HG03439 (cell line): ENCODE data around the gene MCM3AP.

ENCODE experiments used
- ATAC-seq: cut with Tn5 transposase; IDR thresholded peaks from one replicate; pipeline ENCODE4 v1.9.1; 2021; ENCODE audit warnings: mild to moderate bottlenecking, moderate library complexity; ENCODE audit not compliant: unreplicated experiment

The MCM3AP gene

GRCh38 chr21:46285206-46285661, at the start of gene MCM3AP:
Gene MCM3AP, minus strand, starts transcription at chr21:46285611. Its CDS starts 325 bp downstream, at chr21:46285286.
- no peak for ATAC-seq

DNA sequence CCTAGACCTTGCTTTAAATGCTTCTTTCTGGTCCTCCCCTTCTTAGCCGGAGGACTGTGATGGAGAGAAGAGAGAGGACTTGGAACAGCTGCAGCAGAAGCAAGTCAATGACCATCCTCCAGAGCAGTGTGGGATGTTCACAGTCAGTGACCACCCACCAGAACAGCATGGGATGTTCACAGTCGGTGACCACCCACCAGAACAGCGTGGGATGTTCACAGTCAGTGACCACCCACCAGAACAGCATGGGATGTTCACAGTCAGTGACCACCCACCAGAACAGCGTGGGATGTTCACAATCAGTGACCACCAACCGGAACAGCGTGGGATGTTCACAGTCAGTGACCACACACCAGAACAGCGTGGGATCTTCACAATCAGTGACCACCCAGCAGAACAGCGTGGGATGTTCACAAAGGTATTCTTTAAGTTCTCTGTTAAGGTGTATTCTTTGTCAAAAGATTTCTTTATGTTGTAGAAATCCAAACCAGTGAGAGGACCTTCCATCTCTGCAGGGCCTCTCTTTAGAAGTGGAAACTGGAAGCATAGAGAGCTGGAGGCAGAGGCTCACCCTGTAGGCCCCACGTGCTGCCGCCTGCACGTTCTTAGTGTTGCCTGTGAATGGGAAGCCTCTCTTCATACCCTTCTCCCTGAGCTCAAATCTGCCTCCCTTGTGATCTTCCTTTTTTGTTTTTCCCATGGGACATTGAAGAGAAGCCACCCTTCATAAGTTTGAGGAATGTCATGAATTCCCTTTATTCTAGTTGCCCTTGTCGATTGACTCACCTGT, 49.1 kb upstream of the MCM3AP start:
- no peak for ATAC-seq

GRCh38 chr21:46329796-46330195, 44.4 kb upstream of the MCM3AP start:
- ATAC-seq, result no peak

- ATAC-seq, result no peak
Observed at GRCh38 chr21:46328151-46328550, 42.7 kb upstream of the MCM3AP start.

DNA sequence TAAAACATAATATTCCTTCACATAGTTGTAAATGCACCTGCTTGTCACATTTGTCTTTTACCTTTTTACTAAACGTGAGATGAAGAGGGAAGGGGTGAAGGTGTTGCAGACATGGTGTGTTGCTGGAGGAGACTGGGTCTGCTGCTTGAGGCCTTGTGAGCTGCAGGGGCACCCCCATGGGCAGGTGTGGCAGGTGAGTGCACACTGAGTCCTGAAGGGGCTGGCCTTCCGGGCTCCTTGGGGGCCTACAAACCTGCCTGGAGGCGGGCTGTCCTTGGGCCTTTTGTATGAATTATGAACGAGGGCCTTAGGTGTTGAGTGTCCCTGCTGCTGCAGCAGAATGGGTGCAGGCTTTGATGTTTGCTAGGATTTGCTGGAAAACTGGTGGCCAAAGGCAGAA, 42.3 kb upstream of the MCM3AP start:
- ATAC-seq, result no peak

DNA sequence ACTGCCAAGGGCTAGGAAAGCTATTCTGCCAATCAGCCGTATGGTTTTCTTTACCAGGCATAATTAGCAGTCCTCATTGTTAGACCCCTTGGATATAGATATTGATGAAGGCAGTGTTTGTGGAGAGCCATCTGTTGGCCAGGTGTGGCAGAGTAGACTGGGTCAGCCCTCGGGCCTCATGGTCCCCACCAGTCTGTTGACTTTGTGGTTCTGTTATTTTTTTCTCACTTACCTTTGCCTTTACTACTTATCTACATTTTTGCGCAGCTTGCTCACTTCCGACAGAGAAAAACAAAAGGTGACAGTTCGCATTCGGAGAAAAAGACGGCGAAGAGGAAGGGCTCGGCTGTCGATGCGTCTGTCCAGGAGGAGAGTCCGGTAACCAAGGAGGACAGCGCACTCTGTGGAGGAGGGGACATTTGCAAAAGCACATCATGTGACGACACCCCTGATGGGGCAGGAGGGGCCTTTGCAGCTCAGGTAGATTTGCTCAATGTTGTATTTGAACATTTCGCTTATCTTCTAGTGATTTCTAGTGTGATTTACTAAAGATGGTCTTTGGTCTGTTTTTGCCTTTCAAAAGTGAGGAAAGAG, 40.8 kb upstream of the MCM3AP start:
- ATAC-seq, result no peak

DNA sequence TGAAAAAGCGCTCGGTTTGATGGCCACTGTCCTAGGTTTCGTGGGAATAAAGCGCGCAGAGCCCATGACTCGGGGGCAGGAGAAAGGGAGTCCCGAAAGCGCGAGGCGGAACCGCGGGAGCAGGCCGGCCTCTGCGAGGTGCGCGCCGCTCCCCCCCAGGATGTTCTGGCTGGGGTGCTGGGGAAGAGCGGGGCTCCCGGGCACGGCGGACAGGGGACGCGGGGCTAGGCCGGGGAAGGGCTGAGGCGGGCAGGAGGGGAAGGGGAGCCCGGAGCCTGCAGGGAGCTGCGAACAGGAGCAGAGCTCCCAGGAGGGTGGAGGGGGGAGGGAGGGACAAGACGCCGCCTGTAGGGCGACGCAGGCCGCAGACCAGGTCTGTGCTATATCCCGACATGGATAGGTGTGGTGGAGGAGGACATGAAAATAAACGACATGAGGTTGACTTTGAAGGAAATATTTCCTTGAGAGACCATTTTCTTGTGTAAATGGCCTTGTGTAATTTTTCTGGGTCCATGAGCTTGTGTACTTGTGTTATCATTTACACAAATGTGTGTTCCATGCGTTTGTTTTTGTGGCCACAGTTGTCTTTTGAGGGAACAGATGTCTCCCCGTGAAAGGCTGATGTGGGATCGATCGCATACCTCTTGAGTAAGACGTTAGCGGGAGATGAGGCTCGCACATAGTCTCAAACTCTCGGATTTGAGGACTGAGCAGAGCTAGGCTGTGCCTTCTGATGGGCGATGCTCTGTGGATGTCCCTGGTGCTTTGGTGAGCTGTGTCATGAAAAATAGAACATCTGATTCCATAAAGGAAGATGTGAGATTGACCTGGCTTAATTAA, 39.9 kb upstream of the MCM3AP start:
- ATAC-seq, result no peak

- peak; percentile 56 for ATAC-seq
Observed at GRCh38 chr21:46324390-46325072, 39.1 kb upstream of the MCM3AP start.

- peak; percentile 80 for ATAC-seq
Observed at GRCh38 chr21:46323710-46324389, 38.4 kb upstream of the MCM3AP start, which contains the start of the genes C21orf58 and PCNT. Gene C21orf58, minus strand, starts transcription at chr21:46323870. Its CDS starts 1,132 bp downstream, at chr21:46322738. Gene PCNT, plus strand, starts transcription at chr21:46324156. Its CDS starts 73 bp downstream, at chr21:46324229.

DNA sequence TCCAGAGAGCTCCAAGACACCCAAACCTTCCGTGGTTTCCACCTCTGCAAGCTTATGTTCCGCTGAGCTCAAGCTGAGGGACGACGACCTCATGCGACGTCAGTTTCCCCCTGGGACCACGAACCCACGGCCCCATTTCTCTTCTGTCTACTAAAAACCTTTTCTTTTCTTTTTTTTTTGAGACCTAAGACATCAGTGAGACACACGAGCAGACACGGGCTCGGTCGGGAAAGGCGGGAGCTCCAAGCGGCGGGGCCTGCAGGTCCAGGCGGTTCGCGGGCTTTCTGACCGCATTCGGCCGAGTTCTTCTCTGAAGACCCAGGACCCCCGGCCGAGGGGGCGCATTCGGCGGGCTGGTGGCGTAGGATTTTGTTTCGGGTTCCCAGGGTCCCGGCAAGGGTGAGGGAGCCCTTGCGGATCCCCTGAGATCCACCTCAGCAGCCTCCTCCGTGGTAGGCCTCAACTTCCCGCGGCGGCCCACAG, 37.9 kb upstream of the MCM3AP start:
- ATAC-seq, result peak; percentile 9

DNA sequence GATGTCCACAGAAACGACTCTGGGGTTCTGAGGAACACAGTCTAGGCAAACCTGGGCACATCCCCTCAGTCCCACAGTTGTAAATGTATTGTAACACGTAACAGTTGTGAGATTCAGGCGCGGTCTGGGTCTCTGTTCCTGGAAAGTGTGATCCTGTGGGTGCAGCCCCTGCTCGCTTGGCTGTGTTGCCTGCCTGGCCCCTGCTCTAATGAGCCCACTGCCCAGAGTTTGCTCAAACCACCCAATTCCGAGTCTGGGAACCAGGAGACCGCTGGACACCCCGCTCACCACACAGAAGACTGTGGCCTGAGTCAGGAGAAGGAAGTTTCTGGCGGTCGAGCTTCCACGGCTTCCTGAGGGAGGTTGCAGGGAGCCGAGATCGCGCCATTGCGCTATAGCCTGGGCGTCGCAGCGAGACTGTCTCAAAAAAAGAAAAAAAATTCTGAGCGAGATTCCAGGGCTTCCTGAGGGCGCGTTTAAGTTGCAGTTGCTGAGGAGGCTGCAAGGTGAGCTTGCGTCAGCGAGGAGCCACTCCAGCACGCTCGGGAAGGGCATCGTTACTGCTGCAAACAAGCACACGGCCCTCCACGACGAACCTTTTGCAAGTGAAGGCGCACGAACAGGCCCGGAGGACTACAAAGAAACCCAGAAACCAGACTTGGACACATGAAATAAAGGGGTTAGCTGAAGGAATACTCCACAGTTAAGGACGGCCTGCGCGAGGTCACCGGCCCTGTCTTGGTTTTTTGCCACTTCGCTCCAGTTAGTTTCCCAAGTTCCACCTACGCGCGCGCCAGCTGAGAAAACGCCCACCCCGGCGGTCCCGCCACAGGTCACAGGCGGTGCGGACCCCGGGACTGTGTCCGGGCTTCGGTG, 37.2 kb upstream of the MCM3AP start:
- no peak for ATAC-seq

DNA sequence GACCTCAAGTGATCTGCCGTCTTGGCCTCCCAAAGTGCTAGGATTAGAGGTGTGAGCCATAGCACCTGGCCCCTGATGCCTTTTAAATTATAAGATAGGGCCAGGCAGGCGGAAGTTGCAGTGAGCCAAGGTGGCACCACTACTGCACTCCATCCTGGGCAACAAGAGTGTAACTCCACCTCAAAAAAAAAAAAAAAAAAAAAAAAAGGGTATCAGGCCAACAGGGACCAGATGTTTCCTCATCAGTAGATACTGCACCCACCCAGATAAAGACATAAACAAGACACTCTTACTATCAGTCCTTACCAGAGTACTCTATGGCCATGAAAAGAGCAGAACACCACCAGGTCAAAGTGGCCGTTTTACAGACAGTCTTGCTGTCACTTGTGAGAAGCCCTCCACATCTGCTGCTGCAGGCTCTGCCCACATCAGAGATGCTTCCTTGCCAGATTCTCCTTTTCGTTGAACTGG, 35.0 kb upstream of the MCM3AP start:
- no peak for ATAC-seq

DNA sequence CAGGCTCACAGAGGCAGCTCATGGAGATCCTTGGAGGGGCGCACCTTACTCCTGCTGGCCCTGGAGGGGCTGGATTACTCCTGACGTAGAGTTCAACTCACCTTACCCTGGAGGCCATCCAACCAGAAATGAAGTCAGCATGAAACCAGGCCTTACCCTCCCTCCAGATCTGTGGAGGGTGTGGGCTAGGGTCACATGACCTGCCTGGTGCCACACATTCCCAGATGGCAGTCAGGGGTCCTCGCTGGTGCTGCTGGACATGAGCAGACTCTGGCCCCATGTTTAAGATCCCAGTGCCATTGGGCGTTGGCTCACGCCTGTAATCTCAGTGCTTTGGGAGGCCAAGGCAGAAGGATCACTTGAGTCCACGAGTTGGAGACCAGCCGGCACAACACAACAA, 33.8 kb upstream of the MCM3AP start:
- no peak for ATAC-seq

DNA sequence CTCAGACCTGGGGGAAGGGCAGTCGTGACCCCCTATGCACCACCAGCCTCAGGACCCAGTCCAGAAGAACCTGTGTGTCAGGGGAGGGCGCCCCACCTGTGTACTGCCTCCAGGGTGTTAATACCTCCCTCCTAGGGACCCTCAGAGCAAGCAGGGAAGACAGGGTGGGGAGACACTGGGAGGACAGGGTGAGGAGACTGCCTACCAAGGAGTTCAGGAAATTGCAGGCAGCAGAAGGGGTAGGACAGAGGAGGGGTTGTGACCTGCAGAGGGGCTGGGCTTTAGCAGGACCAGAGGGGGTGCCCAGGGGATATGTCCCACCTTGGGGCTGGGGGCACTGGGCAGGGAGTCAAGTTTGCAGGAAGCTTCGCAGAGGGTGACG, 33.0 kb upstream of the MCM3AP start:
- no peak for ATAC-seq

DNA sequence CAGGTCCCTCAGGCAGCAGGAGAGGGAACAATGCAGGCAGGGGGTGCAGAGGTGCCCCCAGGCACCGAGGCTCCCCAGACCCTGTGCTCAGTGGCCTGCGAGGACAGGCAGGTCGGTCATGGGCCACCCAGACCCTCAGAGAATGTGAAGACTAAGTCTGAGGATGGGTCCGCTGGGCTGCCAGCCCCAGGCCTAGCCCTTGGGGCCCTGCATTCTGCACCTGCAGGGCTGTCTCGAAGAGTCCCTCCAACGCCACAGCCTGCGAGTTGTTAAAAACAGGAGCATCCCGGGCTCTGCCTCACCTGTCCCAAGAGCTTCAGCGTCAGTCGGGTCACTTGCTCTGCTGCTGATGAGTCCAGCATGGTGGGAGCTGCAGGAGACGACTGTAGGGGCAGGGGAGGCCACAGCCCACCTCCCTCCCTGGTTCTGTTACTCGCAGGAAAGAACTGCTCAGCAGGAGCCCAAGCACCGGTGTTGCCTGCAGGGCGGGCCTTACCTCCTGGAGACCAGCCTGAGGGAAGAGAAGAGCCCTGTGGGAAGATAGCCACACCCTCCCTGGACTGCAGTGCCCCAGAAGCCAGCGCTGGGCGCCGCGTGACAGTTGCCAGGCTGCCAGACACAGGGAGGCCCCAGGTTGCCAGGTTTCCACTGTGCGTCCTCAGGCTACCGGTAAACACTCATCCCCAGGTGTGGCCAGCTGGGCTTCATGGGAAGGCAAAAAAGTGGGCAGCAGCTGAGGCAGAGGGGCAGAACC, 32.5 kb upstream of the MCM3AP start:
- no peak for ATAC-seq

DNA sequence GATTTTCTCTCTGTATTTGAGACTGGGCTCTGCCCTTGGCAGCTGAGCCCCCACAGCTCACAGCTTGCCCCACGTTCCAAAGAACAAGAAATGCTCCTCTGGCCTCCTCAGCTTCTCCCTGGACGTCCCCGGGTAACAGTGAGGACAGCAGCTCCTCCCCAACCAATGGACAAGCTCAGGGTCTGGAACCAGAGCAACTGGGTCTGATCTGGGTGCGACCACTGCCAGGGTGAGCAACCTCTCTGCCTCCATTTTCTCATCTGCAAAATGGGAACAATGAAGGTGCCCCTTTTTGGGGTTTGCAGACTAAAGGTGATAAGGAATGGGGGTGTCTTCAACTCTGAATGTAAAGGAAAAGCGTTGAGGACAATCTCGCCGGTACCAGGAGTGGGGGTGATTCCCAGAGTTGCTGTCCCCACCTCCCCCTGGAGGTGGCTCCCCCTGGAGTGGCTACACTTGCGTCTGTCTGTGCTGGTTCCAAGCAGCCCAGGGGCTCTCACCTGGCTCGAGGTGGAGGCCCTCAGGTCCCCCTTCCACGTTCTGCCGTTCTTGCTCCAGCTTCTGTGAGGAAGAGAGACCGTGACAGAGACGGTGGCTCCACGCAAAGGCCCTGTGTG, 31.4 kb upstream of the MCM3AP start:
- no peak for ATAC-seq

DNA sequence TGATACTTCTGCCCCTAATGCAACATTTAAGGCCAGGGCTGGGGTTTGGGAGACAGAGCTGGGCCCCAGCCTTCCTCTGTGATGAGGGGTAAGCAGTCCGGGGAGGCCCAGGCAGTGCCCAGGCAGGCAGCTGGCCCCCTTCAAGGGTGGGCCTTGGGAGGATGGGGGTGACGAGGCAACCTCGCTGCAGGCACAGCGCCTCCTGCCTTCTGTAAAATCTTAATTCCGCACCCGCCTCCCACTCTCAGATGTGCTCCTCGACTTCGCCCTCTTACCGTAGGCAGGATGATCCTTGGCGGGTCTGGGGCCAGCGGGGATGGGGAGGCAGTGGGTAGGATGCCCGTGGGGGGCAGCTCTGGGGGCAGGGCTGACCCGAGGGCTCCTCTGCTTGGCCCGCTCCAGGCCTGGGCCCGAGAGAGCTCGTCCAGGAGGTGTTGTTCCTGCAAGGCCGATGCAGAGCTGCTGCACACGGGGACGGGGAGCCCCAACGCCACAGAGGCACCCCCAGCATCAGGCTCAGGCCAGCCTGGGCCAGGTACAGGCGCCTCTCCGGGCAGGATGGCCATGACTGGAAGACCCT, 29.1 kb upstream of the MCM3AP start:
- ATAC-seq, result no peak
